GM19468 (cell line): ENCODE results near the gene CIC.

Experiments
- ATAC-seq: cut with Tn5 transposase; IDR thresholded peaks from one replicate; pipeline ENCODE4 v1.9.1; 2021; ENCODE audit warnings: mild to moderate bottlenecking, moderate library complexity, moderate number of reproducible peaks; ENCODE audit not compliant: unreplicated experiment; ENCODE audit errors: extremely low read depth

The CIC gene

DNA sequence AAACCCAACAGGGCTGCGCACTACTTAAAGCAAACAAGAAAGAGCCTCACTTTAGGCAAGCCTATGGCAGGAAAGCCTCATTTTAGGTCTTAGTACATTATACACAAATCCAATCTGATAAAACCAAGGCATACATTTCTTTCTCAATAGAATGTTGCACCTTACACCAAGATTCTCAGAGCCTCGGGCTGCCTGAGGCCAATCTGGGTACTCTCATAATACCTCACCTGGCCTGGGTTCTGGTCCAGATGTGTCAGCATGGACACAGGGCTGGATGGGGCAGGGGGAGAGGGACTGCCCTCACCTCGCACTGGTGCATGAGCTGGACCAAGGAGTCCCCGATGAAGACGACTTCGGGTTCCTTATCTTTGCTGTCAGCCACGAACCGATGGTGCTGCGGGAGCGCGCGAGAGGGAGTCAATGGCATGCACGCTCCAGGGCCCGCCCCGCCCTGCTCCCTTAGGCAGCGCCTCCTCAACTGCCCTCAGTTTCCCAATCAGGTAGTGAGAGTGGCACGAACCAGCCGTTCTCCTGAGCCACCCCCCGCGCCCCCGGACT lies 32.7 kb downstream of the CIC start, which contains the start of gene PRR19:
Gene PRR19 (plus strand): TSS at position 487 of the 558 bp plus-strand sequence. CDS start 7,453 bp downstream, outside the sequence.
- no peak for ATAC-seq

DNA sequence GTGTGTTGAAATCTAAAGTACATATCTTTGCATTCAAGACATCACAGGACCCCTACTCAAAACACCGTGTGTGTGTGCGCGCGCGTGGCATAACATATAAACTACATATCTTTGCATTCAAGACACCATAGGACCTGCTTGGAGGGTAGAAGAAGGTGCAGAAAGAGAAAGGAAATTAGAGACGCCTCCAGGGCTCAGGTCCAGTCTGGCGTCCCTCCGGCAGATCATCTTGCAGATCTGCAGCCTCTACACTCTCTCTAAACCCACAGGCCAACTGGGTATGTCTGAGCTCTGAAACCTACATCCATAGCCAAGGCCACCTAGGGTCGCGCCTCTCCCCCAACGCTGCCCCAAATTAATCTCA lies 34.0 kb downstream of the CIC start:
- no peak for ATAC-seq

- no peak for ATAC-seq
Measured at GRCh38 chr19:42303876-42304275, 34.8 kb downstream of the CIC start.

- ATAC-seq: no peak
Measured at GRCh38 chr19:42306646-42307045, 37.6 kb downstream of the CIC start.

- ATAC-seq: no peak
Measured at GRCh38 chr19:42309686-42310085, 40.6 kb downstream of the CIC start.

DNA sequence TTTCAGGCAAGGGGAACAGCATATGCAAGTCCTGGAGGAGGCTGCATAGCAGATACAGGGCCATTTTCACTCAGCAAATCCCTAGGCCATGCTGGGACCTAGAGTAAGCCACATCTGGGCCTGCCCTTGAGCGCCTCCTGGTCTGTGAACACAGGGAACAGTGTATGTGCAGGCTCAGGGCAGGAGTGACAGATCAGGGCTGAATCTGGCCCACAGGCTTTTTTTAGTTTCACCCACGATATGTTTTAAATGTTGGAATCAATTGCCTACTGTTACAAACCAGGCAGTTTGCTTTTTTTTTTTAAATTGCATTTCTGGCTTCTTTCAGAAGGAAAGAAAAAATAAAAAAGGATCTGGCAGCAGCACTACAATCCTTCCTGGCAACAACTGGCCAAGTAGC lies 42.6 kb downstream of the CIC start:
- ATAC-seq: no peak

- no peak for ATAC-seq
Measured at GRCh38 chr19:42312370-42312769, 43.3 kb downstream of the CIC start.

DNA sequence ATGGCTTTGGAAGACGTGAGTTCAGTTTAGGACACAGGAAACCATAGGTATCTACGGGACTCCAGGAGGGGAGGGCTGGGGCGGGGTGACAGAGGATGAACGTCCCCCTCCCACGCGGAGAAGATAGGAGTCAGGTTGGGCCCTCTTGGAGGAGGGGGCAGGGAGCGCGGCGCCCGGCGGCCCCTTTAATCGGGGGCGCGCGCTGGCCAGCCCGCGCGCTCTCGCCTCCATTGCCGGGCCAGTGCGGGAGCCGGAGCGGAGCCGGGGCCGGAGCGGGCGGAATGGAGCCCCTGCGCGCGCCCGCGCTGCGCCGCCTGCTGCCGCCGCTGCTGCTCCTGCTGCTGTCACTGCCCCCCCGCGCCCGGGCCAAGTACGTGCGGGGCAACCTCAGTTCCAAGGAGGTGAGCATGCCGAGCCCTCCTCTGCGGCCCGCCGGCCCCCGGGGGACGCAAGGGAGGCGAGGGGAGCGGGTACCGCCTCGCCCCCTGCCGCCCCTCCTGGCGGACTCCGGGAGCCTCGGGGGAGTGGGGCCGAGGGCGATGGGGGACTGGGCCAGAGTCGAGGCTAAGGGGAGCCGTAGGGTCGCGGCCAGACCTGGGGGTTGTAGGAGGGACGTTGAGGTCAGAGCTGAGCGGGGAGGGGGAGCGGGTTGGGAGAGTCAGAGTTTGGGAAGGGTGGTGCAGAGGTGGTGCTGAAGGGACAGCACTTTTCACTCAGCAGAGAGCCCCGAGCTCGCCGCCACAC lies 44.2 kb downstream of the CIC start, which contains the start of gene TMEM145:
Gene TMEM145 (plus strand): TSS at position 214 of the 744 bp plus-strand sequence. CDS start 68 bp downstream, at position 282.
- ATAC-seq: no peak

DNA sequence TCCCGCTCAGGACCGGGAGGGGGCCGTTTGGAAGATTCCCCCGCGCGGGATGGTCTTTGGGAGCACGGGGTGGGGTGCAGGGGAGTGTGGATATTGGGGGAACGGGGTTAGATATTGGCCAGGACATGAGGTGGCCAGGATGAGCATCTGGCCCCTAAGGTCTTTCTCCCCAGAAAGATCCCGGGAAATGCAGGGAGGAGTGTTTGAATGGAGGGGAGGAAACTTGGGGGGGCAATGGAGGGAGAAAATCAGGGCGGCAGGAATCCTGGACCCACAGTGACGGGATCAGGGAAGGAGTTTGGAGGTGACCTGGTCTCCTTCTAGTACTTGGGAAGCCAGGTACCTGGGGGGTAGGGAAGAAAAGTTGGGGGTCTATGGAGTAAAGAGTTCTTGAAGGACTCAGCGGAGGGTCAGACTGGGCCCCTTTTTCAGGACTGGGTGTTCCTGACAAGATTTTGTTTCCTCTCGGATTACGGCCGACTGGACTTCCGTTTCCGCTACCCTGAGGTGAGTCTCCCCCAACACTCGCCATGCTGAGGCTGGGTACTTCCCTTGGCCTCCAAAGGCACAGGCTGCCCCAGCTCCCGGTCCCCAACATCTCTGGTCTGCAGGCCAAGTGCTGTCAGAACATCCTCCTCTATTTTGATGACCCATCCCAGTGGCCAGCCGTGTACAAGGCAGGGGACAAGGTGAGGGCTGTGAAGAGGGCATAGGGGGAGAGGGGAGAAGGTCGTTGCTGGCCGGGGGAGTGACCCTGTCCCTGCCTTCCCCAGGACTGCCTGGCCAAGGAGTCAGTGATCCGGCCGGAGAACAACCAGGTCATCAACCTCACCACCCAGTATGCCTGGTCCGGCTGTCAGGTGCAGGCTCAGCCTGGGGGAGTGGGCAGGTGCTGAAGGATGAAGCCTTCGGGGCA lies 45.0 kb downstream of the CIC start:
- no peak for ATAC-seq

DNA sequence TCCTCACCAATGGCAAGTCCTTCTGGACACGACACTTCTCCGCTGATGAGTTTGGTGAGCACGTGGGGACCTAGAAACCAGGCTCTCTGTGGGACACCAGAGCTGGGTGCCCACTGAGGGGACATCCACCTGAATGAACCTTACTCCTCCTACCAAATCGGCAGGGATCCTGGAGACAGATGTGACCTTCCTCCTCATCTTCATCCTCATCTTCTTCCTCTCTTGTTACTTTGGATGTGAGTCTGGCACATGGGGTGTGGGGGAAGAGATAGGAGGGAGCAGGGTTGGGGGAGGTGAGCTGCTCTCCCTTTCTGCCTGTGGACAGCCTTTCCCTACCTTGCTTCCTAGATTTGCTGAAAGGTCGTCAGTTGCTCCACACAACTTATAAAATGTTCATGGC lies 46.0 kb downstream of the CIC start:
- ATAC-seq: no peak

GRCh38 chr19:42316223-42317211 lies 47.5 kb downstream of the CIC start:
- ATAC-seq: no peak

DNA sequence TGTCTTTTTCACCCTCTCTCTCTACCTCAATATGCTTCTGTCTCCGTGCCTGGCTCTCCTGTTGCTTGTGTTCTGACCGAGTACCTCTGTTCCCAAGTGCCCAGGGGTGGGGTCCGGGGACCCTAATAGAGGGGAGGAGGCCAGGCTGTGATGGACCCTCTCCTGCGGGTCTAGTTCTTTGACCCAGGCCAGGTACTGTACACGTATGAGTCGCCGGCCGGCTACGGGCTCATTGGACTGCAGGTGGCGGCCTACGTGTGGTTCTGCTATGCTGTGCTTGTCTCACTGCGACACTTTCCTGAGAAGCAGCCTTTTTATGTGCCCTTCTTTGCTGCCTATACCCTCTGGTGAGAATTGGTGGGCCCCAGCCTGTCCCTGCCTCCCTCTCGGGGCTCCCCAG lies 48.5 kb downstream of the CIC start:
- ATAC-seq: no peak

- ATAC-seq: no peak
Measured at GRCh38 chr19:42322305-42322704, 53.3 kb downstream of the CIC start.

DNA sequence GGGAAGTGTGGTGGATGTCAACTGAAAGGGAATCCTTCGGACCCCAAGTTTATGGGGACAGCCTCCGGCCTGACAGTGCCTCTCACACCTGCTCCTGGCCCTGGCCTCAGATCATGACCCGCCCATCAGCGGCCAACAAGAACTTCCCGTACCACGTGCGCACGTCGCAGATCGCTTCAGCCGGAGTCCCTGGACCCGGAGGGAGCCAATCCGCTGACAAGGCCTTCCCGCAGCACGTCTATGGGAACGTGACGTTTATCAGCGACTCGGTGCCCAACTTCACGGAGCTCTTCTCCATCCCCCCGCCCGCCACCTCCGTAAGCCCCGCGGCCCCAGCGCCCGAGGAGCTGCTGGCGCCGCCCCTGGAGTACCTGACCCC lies 54.4 kb downstream of the CIC start:
- no peak for ATAC-seq

DNA sequence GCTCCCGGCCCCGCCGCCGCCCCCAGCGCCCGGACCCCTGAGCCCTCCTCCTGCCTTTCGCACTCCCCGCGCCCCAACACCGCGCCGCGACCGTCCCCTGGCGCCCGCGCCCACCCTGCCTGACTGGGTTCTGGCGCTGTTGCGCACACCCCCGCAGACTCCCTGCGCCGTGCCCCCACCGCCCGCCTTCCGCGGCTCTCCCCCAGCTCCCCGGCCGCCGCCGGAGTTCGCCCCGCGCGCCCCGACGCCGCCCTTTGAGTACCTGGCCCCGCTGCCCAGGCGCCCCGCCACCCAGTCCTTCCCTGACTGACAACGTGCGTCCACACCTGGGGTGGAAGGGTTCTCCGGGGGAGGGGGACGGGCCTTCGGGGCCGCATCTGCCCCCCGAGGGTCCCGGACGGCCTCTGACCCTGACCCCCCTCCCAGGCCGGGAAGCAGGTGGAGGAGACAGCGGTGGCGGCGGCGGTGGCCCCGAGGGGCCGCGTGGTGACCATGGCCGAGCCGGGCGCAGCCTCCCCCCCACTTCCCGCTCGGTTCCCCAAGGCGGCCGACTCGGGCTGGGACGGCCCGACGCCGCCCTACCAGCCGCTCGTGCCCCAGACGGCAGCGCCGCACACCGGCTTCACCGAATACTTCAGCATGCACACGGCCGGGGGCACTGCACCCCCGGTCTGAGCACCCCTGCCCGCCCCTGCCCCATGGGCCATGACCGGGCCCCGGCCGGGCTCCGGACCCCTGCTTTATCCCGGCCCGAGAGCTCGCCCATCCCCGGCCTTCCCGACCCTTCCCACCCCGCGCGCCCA lies 55.0 kb downstream of the CIC start:
- ATAC-seq: no peak

DNA sequence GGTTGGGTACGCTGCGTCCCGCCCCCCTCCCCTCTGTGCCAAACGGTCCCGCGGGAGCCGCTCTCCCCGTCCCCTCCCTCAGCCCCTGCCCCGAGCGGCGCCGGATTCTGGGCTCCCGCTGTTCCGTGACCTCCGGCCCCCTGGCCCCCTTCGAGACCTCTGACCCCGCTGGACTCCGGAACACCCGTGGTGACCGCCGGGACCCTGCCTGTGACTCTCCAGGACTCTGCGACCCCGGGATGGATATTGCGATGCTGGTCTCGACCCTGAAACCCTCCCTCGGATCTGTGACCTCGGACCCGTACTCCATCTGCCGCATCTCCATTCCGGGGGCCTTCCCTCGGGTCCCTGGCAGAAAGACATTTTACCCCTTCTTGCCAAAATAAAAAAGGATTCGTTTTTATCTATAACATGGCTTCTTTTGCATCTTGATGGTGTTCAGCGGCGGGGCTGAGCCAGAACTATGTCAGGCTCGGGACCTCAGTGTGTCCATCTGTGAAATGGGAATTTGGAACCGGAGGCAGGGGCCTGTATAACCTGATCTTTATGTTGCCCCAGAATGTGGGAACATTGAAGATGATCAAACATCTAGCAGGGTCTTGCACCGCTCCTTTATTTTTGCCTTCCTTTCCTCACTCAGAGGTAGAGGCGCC lies 55.7 kb downstream of the CIC start:
- no peak for ATAC-seq

GRCh38 chr19:42325308-42325895 lies 56.4 kb downstream of the CIC start, which contains the start of gene MEGF8:
Gene MEGF8 (plus strand): TSS chr19:42325635. CDS start chr19:42326244, 609 bp downstream.
- ATAC-seq: peak; percentile 79
